HG03196 (cell line): ENCODE data around the gene SIRT6.
"Not testable (repeated sequence)": the region's sequence is repeated elsewhere in the genome, so short reads cannot be mapped to it uniquely, and the experiment has no call there.

Experiments used
- ATAC-seq: cut with Tn5 transposase; IDR thresholded peaks from one replicate; pipeline ENCODE4 v1.9.1; 2021; ENCODE audit not compliant: unreplicated experiment

Gene SIRT6

DNA sequence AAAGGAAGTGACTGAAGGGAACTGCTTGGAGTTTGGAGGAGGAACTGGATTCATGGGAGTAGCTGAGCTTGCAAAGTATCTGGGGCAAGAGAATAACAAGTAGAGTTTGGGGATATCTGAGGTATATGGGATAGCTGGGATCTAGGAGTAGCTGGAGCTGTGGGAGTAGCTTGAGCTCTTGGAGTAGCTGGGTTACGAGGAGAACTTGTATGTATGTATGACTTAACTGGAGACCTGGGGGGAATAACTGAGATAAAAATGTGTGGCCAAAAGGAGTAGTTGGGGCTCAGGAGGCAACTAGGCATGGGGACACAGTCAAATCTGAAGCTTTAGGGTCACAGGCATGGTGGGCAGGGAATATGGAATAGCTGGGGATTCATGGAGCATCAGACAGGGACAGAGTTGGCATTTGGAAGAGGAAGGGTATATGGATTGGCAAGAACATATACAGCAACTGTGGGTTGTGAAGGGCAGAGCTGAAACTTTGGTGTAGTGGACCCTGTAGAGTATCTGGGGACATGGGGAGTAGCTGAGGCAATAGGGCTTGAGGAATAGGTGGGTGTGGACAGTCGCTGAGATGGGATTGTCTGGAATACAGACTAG, 18.7 kb upstream of the SIRT6 start:
- ATAC-seq, result no peak

- ATAC-seq, result no peak
Measured at GRCh38 chr19:4199699-4200293, 17.4 kb upstream of the SIRT6 start.

DNA sequence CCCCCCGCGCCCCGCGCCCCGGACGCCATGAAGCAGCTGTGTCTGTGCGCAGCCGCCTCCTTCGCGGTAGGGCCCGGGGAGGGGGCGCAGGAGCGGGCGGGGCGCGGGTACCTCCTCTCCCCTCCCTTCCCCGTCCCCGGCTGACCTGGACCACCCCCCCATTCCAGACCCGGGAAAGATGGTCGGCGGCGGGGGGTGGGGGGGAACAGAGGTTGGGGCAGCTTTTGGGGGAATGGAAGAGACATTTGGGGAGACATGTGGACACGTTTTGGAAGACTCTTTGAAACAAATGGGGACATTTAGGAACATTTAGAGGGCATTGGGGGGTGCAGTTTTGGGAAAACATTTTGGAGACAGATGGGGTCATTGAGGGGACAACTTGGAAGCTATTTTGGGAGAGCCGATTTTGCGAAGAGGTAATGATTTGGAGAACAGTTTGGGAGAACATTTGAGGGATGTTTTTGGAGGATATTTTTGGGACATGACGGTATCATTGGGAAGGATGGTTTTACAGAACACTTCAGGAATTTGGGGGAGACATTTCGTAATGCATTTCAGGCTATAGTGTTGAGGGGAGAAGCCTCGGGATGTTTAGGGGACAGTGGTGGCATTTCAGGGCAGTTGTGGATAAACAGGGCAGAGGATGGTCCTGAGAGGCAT, 16.2 kb upstream of the SIRT6 start:
- ATAC-seq, result no peak

- ATAC-seq, result no peak
Measured at GRCh38 chr19:4197625-4198466, 15.5 kb upstream of the SIRT6 start.

- ATAC-seq, result no peak
Measured at GRCh38 chr19:4197228-4197624, 14.9 kb upstream of the SIRT6 start.

DNA sequence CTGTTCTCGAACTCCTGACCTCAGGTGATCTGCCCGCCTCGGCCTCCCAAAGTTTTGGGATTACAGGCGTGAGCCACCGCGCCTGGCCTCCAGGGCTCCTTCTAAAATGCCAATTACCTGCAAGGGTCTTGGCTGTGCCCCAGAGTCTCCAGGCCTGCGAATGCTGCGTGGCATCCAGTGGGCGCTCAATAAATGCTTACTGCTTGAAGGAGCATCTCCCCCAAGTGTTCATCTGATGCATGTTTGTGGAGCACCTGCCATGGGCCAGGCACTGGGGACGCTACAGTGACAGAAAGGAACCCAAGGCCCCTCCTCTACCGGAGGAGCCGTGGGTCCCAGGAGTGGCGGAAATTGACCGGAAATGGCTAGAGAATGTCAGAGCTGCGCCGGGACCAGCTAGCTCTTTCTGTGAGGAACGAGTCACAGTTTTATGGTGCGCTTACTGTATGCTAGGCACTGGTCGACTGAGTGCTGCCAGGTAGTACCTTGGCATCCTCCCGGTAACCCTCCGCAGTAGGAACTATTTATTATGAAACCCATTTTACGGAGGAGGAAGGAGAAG, 14.3 kb upstream of the SIRT6 start:
- ATAC-seq, result no peak

DNA sequence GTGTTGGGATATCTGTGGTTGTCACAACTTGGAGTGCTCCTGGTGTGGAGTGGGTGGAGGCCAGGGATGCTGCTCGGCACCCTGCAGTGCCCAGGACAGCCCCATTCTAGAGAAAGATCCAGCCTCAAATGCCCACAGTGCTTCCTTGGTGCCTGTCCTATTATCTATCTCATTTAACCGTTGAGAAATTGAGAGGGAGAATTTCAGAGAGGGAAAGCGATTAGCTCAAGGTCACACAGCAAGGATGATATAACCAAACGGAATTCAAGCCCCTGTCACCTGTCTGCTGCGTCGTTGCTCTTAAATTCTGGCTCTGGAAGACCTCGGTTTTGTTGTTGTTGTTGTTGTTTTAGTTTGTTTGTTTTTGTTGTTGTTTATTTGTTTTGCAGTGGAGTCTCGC, 13.6 kb upstream of the SIRT6 start:
- no peak for ATAC-seq

DNA sequence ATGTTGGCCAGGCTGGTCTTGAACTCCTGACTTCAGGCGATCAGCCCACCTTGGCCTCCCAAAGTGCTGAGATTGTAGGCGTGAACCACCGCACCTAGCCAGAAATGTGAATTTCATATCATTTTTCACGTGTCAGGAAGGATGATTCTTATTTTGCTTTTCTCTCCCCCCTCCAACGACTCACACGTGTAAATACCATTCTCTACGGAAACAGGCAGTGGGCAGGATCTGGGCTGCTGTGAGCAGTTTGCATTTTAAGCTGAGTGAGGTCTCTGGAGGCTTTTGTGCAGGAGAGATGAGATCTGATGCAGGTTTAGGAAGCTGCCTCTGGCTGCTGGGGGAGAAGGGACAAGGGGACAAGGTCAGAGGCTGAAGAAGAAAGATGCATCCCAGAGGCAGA, 12.0 kb upstream of the SIRT6 start:
- no peak for ATAC-seq

DNA sequence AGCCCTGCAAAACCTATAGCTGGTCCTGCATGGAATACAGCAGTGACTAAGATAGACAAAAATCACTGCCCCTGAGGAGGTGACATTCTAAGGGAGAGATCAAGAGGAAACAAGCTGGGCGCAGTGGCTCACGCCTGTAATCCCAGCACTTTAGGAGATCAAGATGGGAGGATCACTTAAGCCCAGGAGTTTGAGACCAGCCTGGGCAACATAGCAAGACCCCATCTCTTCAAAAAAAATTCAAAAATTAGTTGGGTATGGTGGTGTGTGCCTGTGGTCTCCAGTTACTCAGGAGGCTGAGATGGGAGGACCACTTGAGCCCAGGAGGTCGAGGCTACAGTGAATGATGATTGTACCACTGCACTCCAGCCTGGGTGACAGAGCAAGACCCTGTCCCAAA, 10.2 kb upstream of the SIRT6 start:
- not testable (repeated sequence) for ATAC-seq

- no peak for ATAC-seq
Measured at GRCh38 chr19:4189641-4190040, 7.3 kb upstream of the SIRT6 start.

DNA sequence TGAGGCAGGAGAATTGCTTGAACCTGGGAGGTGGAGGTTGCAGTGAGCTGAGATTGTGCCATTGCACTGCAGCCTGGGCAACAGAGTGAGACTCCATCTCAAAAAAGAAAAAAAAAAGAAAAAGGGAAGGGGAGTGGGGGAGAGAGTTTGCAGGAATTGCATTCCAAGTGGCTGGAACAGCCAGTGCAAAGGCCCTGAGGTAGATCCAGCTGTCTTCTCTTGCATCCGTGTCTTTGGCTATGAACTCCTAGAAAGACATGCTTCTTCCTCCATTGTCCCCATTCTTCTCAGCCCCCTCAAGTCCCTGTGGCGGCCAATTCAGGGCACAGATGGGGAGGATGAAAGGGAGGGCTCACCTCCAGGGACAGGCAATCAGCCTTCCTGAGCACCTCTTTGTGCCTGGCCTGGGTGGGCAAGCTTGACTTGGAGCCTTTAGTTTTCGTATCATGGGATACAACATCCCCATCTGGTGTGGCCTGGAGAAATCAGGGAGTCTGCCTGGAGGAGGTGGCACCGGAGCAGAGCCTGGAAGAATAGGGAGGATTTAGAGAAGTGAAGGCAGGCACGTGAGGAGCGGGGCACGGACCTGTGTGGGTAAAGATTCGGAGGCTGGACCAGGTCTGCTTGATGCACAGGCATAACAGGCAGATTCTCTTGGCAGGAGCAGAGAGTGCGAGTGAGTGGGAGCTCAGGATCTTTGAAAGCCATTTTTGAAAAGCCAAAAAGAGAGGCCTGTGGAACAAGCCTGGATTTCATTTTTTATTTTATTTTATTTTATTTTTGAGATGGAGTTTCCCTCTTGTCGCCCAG, 5.2 kb upstream of the SIRT6 start:
- no peak for ATAC-seq

- ATAC-seq, result no peak
Measured at GRCh38 chr19:4186087-4186993, 4.0 kb upstream of the SIRT6 start.

DNA sequence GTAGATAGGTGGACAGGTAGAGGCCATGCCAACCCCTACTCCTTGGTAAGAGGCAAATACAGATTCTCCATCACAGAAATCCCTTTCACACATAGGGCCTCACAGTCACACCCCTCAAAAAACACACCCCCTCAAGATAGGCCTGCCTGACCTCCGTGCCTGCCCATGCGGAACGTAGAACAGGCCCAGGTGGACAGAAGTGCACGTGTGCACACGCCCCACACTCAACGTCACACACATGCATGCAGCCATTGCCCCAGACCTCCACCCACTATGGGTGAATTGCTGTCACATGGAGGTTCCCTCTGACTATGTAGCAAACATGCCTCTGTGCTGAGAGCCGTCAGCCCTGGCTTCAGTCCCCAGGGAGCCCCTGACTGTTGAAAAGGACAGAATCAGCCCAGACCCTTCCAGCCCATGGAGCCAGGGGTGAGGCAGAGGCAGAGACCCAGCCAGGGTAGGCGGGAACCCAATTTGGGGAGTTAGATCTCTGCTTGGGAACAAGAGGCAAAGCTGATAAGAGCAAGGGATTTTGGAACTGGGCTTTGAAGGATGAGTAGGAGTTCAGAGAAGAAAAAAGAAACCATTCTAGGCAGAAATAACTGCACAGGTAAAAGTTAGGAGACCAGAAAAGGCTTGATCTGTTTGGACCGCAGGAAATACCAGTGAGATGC, 3.2 kb upstream of the SIRT6 start:
- no peak for ATAC-seq

DNA sequence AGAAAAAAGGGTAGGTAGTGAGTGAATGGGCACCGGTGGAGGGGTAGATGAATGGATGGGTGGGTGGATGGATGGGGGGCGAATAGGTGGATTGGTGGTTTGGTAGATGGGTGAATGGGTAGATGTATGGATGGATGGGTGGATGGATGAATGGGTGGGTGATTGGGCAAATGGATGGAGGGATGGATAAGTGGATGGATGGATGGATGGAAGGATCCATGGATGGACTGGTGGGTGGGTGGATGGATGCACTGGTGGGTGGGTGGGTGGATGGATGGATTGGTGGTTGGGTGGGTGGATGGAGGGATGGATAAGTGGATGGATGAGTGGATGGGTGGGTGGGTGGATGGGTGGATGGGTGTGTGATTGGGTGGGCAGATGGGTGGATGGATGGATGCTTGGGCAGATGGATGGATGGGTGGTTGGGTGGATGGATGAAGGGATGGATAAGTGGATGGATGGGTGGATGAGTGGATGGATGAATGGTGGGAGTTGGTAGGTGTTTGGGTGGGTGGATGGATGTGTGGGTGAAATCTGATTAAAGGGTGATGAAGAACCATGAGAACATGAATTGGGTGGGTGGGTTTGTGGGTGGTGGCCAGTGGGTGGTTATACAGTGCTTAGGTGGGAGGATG, 2.5 kb upstream of the SIRT6 start:
- no peak for ATAC-seq

DNA sequence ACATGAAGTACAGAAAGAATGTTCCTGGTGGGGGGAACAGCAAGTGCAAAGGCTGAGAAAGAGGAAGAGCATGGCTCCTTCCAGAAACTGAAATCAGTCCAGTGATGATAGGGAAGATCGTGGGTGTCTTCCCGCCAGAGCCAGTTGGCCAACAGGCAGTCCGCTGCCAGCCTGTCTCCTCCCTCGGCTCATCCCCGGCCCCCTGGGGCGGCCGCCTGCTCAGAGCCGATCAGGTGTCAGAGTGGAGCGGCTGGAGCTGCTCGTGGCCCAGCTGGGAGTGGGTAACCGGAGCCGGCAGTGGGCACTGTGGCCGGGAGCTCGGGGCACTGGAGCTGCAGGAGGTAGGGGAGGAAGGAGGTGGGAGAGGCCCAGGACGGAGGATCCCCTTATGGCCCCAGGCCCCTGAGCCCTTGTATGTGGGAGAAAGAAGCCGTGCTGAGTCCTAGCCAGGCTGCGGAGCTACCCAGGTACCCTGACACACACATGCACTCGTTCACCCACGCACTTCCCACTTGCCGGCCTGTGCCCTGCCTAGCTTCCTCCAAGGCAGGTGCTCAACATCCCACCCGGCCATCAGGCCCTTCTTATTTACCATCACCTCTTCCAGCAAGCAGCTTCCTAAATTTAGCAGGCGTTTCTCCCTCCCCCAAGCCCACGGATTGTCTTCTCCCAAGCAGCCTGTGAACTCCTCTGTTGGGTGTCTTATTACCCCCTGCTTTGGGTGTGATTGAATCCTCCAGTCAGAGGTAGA, 1.8 kb upstream of the SIRT6 start:
- ATAC-seq, result no peak

DNA sequence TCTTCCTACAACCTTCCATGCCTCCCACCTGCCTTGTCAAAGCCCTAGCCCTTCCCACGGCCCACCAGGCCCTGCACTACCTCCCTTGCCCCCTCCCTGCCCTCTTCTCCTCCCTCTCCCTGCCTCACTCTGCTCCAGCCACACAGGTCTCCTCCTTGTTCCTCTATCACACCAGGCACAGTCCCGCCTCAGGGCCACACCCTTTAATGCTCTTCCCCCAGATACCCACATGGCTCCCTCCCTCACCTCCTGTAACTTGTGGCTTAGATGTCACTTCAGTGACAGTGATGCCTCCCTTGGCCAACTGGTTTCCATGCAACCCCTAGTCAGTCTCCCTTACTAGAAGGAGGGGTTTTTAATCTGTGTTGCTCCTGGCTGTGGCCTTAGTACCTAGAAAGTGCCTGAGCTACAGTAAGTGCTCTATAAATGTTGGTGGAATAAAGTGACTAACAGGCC, 1.3 kb downstream of the SIRT6 start:
- ATAC-seq, result no peak

- no peak for ATAC-seq
Measured at GRCh38 chr19:4178990-4179389, 3.4 kb downstream of the SIRT6 start.

DNA sequence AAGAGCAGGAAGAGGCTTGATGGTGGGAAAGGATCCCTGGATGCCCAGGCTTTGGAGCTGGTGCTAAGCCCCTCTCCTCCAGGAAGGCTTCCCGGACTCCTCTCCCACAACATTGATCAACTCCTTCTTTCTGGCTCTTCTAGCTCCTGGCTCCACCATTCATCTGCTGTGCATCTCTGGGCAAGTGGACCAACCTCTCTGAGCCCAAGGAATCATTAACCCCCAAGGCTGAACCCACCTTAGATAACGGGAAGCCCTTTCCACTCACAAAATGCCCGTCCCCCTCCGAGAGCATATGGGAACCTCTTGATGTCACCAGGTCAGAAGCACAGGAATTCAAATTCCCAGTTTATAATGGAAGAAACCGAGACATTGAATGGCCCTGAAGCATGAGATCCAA, 5.2 kb downstream of the SIRT6 start:
- no peak for ATAC-seq
